GM18499 (cell line): ENCODE data around the gene MIGA2.

Experiments
- ATAC-seq: cut with Tn5 transposase; IDR thresholded peaks from one replicate; pipeline ENCODE4 v1.9.1; 2021; ENCODE audit warnings: moderate number of reproducible peaks; ENCODE audit not compliant: insufficient read depth, unreplicated experiment

The MIGA2 gene

DNA sequence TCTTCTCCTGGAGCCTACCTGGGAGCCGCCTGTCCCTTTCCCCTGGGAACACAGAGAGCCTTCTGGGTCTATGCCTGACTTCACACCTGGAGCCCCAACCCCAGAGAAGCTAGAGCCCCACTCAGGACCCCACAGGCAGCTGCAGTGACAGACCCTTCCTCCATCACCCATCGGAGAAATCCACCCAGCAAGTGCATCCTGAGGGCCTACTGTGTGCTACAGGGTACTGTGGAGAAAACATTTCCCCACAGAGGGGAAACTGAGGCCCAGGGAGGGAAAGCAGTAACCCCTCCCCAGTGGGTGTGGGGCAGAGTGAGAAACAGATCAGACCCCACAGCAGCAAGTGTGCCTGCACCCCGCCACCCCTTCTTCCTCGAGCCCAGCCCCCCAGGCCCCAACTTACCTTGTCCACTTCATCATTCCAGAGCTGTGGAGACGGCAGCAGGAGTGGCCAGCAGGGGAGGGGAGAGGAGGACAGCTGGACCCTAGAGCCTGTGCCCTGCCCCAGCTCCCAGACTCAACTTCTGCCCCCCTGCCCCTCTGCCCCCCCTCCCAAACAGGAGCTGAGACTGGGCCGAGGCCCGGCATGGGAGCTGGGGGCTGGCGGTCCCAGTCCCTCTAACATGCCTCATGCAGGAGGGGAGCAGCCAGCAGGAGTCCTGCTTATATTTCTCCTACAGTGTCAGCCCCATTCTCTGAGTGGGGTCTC, 26.0 kb upstream of the MIGA2 start:
- no peak for ATAC-seq

DNA sequence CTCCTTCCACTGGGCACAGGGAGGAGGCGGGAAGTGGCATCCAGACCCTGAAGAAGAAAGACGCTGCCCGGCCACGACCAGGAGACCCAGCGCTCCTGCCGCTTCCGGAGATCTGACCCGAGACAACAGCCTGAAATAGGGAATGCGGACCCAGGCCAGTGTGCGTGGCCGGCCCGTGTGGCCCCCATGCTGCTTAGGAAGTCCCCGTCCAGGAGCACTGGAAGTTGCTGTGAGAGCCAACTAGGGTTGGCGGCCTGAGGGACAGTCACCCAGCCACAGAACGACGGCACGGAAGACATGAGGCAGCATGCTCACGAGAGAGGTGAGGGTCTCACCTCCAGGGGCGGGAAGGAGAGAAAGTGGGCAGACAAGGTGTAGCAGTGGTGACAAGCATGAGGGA, 25.3 kb upstream of the MIGA2 start:
- ATAC-seq = no peak

DNA sequence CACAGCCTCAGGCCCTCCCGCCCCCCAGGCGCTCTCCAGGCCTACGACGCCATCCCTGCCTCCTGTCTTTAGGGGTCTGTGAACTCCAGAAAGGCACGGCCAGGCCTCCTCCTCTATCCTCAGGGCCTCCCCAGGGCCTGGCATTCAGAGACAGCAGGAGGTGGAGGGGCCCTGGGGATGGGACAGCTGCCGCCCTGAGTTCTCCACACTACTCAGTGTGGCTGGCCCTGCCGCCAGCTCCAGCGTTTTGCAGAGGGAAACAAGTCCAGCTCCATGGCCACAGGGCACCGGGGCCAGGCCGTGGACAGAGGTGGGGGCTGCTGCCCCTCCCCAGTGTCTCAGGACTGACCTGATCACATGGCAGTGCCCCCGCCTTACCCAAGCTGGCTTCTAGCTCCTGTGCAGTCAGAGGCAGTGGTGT, 24.7 kb upstream of the MIGA2 start:
- ATAC-seq = no peak

DNA sequence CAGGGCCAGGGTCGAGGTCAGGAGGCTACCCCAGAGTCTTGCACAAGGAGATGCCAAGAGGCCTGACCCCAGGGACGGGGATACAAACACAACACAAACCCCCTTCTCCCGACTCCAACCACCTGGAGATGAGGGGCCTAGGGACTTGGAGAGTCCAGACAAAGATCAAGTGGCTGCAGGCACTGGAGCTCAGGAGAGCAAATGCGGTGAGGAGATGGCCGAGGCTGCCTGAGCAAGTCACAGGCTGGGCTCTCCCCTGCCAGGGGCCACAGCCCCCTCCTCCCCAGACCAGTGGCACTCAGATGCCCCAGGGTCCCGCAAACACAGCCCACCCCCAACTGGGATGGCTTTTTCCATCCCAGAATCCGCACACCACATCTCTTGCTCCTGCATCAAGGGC, 24.1 kb upstream of the MIGA2 start:
- ATAC-seq = no peak

DNA sequence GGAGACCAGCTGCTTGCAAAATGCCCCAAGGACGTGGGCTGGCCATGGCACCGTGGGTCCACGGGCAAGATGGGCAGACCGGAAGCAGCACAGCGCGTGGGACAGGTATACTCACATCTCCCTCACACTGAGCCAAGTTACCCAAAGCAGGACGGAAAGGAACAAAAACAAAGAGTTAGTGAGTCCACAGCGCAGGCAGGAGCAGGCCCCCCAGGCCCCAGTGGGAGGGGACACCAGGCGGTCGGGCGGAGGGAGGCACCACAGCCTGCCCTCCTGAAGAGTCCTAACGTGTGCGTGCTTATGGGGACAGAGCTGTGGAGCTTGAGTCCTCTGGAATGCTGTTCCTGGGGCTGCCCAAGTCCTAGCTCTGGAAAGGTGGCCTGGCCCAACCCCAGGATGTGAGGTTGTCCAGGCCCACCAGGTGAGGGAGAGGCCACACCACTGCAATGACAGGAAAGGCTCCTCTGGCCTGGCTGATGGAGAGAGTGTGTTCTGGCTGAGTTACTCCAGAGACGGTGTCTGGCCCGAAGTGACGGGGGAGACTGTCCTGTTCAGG, 23.5 kb upstream of the MIGA2 start:
- no peak for ATAC-seq

DNA sequence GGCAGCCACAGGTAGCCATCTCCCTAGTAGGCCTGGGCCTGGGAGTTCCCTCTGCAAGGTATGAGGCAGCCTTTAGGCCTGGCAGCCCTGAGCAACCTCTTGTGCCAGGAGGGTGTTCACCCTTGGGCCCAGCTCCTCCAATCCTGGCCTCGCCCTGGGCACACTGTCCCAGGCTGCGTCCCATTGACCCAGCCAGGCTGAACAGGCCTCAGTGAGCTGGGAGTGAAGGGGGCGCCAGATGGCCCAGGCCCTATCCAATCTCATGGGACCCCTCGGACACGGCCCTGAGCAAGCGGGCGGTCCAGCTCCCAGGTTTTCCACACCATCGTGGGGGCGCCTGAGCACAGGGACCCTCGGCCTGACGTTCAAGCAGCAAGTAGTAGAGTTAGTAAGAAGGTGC, 22.8 kb upstream of the MIGA2 start:
- ATAC-seq = no peak

DNA sequence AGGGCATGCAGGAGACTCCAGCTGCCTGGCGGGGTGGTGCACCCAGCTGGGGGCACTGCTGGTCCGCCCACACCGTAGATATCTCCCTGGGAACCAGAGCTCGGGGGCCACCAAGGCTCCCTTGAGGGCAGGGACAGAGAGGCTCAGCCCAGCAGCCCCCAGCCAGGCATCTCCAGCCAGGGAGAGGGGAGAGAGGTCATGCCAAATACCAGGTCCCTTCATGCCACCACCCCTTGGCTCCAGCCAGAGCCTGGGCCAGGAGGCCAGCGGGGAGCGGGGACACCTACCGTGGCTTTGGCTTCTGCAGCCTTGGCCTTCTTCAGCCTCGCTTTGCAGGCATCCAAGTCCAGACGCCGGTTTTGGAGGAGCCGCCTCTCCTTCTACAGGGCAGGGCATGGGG, 22.3 kb upstream of the MIGA2 start:
- ATAC-seq = no peak

DNA sequence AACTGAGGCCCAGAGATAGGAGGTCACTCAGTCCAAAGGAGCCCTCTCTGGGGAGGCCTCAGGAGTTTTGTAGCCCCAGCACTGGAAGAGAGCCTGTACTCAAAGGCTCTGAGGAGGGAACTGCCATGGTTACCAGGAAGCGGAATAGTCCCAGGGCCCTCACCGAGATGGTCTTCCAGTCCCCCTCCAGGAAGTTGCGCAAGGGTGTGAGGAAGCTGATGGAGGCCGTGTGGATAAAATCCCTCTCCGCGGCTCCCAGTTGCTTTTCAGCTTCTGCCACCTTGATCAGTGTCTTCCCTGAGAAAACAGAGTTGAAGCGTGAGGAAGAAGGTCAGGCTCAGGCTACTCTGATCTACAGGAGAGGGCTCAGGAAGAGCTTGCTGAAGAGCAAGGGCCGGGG, 21.8 kb upstream of the MIGA2 start:
- no peak for ATAC-seq

DNA sequence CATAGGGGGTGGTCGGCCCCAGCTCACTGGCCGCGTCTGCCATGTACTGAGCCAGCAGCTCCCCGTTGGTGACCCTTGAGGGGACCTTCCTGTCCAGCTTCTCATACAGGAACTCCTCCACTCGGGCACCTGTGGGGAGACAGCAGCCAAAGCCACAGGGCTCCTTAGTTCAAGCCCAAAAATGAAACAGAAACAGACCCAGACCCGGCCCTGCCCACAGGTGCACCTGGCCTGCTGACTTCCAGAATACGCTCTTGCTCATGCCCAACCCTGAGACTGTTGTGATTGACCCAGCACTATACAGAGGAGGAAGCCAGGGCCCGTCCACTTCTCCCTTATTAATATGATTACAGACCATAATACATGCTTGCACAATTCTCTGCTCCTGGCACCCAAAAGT, 15.3 kb upstream of the MIGA2 start:
- peak; percentile 46 for ATAC-seq

DNA sequence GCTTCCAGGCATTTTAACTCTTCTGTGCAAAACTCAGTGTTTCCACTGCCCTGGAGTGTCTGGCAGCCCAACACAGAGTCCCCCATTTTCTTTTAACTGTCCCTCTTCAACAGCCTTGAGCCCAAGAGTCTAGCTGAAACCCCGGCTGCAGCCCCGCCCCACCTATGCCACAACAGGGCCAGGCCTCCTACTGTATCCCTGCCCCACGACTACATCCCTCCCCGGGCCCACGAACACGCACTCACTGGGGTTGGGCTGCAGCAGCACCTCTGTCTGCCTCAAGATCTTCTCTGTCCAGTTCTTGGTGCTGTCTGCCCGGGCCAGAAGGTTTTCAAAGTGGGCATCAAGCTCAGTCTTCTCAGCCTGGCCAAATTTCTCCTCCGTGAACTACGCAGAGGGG, 14.4 kb upstream of the MIGA2 start:
- ATAC-seq = no peak

DNA sequence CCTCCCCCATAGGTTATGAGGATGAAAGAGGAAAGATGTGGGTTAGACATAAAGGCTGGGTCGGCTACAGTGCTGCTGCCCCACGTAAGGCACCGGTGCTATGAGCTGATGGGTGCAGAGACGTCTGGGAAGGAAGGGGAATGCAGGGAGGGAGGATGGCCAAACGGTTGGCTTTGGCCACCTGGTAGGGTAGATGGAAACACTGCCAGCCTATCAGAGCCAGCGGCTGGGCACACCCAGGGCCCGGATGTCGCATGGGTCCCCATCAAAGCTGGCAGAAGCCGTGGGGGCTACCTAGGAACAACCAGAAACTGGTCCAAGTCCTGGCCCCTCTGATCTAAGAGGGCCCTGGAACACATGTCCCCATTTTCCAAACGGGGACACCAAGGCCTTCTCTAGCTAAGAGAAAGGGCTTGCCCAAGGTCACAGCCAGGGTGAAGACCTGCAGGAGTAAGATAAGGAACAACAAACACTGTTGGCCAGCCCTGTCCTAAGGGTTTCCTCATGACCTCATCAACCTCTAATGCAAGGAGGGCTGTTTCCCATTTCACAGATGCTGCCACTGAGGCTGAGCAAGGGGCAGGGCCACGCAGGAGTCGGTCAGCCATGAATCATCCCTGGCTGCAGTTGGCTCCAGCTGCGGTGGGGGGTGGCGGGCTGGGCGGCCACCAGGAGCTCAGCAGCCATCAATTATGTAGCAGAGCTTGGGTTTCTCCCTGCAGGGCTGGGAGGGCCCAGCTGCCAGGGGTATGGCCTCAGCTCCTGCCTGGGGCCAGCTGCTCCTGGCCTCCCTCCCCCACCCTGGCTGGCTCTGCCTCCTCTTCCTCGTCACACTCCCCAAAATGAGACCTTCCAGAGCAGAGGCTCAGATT, 13.2 kb upstream of the MIGA2 start:
- ATAC-seq = no peak

DNA sequence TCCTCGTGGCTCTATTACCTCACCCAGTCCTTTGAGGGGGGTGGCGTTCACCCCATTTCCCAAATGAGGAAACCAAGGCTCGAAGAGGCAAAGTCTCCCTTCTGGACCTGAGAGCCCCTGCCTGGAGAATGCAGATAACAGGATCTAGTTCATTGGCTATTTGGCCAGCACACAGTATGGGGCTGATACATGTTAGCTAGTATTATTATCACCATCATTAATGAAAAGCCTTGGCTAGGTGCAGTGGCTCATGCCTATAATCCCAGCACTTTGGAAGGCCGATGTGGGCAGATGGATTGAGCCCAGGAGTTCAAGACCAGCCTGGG, 12.6 kb upstream of the MIGA2 start:
- ATAC-seq = no peak

DNA sequence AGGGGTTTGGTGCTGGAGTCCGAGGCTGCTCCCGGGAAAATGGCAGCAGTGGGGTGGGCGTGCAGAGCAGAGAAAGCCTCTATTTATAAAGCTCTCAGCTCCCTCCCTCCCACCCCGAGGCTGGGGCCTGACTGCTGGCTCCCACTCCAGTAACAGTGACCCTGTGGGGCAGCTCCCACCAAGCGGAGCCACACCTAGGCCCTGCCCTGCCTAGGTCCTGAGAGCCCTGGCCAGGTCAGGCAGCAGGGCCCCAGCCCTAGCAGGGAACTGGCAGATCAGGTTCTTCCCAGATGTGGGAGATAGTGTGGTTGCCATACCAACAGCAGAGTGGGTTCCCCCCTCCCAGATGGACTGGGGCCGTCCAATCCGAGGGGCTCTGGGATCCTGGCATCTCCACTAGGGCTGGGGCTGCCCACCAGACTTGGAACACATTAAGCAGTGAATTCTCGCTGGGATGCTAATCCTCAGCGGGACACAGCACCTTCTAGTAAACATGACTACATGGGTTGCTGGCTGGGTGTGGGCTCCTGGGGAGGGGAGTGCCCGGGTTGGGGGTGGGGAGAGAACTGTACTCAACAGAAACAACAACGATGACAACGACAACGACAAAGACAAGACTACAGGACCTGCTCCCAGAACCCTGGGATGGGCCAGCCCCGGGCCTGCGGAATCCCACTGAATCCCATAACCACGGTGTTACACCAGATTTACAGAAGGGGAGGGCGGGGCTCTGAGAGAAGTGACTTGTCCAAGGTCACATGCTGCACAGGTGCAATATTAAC, 9.8 kb upstream of the MIGA2 start:
- ATAC-seq = no peak

DNA sequence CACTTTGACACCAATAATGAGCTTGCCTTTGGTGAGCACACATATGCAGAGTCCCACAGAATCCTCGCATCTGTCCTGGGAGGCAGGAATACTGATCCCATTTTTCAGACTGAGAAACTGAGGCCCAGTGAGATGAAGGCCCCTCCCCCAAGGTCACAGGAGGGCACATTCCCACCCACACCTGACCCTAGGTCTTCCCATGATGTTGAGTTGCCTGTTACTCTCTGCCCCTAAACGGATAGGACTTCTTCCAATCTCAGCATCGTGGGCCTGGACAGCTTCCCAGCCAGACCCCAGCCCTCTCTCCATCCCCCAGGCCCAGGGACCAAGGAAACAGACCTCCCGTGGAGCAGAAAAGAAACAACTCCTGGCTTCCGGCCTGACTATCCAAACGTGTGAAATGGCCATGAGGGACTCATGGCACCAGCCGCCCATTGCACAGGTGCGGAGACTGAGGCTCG, 9.2 kb upstream of the MIGA2 start:
- ATAC-seq = no peak

DNA sequence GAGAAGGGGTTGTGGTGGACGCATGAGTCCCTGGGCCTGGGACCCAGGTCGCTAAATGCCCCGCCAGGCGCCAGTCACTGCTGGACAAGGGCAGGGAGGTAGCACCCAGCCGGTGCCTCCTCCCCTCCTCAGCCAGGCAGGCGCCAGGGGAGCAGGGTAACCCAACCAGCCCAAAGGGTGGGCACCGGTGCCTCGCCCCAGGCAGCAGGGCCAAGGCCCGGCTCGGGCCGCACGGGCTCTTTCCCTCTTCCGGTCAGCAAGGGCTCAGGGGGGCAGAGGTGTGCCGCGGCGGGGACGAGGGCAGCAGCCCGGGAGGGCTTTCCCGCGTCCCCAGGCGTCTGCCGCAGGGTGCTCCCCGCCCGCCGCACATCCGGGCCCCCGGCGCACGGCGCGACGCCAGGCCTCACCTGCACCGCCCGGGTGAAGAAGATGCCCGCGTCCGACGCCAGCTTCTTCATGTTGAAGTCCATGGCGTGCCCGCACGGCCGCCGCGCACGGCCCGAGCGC, 8.7 kb upstream of the MIGA2 start:
- ATAC-seq = no peak

DNA sequence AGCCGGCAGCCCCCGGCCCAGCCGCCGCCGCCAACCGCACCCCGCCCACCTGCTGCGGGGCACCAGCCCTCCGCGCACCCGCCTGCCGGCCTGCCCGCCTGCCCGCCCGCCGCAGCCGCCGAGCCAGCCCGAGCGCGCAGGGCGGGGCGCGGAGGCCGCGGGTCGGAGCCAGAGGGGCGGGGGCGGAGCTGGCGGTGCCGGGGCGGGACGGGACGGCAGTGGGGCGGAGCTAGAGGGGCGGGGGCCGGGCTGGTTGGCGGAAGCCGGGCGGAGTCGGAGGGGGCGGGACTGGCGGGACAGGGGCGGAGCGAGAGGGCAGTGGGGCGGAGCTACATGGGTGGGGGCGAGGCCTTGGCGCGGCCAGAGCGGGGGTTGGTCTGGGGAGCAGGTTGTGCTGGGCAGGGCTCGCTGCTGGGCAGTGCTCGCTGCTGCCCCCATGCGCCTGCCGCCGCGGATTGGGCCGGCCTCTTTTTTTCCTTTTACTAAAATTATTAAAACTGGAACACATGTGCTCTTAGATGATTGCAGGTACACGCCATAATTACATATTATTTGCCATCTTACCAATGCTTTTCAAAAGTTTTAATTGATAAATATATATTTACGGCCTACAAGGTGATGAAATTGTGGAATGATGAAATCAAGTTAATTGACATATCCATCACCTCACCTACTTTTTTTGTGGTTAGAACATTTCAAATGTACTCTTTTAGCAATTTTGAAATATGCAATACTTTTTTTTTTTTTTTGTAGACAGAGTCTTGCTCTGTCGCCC, 8.0 kb upstream of the MIGA2 start, which contains the start of gene SH3GLB2:
SH3GLB2 (minus strand) TSS at position 140 of the 775 bp plus-strand sequence. CDS start 177 bp downstream, outside the sequence.
- ATAC-seq = no peak

DNA sequence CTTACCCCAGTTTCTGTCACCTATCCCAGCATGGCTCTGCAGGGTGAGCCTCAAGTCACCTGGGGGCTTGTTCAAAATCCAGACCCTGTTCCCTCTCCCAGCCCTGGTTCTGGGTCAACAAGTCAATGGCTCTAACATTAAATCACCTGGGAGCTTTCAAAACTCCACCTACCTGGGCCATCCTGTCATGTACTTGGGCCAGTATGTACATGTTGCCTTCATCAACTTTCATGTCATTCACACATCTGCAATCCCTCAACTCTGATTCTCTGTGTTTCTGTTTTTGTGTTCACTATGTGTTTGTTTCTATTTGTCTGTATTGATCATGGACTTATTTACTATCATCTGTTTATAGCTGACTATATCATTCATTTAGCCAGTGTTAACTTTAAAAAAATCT, 6.2 kb upstream of the MIGA2 start:
- no peak for ATAC-seq

DNA sequence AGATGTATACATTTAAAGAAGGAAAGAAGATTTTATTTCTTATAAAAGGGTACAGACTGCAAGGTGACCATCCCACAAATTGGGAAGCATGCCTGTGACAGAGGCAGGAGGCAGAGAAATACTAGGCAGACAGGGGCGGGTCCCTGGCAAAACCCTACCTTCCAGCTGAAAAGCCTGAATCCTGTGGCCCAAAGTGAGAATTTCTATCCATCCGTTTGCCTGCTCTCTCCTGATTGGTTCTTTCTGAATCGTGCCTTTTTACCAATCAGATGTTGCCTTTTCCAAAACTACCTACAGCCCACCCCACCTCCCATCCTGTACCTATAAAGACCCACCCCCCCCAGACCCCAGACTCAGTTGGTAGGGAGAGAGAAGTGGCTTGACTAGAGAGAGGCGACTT, 4.9 kb upstream of the MIGA2 start:
- no peak for ATAC-seq

DNA sequence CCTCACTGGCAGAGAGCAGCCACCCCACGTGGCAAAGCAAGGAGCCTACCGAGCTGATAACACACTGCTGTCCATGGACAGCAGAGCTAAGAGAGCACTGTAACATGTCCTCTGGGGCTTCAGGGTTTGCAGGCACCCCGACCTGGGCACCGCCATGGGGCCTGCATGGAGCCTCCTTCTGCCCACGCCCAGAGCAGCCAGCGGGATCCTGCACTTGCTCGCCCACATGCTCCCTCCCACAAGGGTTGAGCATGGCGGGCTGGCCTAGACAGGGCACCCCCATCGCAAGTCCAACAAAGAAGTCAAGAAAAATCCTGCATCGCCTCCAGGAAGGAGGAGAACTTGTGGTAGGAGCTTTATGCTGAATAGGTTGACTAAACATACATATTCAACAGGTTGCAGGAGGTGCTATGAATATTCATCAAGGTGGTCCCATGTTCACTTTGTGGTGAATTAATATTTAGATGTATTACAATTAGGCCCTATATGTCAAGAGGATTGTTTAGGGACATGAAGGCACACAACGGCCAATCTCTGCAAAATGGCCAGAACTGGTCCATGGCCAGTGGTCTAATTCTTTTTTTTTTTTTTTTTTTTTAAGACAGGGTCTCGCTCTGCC, 3.8 kb upstream of the MIGA2 start:
- ATAC-seq = no peak
